Measurements from ENCODE around the gene TXNL4A.

TXNL4A gene

GRCh38 chr18:79991494-79991893 lies 3.1 kb upstream of the TXNL4A start:
- DNase-seq: no peak

DNA sequence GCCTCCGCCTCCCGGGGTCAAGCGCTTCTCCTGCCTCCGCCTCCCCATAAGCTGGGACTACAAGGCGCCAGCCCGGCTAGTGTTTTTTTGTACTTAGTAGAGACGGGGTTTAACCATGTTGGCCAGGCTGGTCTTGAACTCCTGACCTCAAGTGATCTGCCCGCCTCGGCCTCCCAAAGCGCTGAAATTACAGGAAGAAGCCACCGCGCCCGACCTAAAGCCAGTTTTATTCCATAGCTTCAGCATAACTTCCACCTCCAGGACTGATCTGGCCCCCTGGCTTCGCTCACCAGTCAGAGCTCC lies 783 bp upstream of the TXNL4A start:
- no peak for DNase-seq

DNA sequence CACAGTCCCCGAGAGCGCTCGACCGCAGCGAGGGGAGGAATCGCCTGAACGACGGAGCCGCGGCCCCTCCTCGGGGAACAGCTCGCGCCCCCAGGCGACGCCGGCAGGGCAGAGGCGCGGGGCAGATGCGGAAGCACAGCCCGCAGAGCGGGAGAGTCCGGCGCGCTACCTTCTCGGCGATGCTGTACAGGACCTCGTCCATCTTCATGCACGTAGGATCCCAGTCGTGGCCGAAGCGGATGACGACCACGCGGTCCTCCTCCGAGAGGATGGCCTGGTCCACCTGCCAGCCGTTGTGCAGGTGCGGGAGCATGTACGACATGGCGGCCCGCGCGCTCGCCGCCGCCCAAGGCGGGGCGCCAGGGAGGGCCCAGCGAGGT lies 302 bp downstream of the TXNL4A start:
- no peak for DNase-seq

DNA sequence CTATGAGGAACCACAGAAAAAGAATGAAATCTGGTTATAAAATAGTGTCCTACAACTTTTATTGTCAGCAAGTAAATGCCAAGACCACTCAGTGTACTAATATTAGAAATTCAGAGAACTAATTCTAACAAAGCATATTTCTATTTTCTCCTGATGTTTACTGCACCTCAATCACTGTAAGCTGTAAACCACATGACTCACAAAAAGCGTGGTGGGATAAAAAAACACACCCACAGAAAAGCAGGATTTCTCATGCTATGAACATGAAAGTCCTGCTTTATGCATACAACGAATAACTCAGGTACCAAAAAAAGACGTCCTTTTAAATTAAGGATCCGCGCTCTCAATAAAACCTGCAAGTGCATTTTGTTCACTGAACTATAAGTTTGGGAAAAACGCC lies 797 bp downstream of the TXNL4A start:
- no peak for DNase-seq

GRCh38 chr18:79986726-79987125 lies 1.6 kb downstream of the TXNL4A start:
- no peak for DNase-seq

DNA sequence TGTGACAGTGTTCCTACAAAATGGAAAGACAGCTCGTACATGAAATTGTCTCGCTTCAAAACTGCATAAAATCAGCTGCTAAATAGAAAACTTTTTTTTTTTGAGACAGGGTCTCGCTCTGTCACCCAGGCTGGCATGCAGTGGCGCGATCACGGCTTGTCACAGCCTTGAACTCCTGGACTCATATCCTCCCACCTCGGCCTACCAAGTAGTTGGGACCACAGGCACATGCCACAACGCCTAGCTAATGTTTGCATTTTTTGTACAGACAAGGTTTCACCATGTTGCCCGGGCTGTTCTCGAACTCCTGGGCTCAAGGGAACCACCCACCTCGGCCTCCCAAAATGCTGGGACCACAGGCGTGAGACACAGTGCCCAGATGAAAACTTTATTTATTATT lies 3.2 kb downstream of the TXNL4A start:
- no peak for DNase-seq

GRCh38 chr18:79983793-79984192 lies 4.6 kb downstream of the TXNL4A start:
- no peak for DNase-seq

DNA sequence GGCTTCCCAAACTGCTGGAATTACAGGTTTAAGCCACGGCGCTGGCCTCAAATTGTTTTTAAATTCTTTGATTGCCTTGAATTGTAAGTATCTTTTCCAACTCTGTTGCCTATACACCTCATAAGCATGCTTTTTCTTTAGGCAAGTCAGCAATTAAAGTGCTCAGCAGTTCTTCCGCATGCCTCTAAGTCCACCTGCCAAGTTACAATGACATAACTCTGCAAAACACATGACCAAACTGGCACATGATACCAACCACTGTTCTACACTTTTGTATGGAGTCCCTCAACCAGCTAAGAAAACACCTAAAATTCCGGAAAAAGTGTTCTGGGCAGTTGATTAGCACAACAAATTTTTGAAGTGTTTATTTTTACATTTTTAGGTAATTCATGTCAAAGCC lies 5.1 kb downstream of the TXNL4A start:
- DNase-seq: no peak

GRCh38 chr18:79982736-79983135 lies 5.6 kb downstream of the TXNL4A start:
- DNase-seq: no peak

GRCh38 chr18:79980585-79980984 lies 7.8 kb downstream of the TXNL4A start:
- no peak for DNase-seq

DNA sequence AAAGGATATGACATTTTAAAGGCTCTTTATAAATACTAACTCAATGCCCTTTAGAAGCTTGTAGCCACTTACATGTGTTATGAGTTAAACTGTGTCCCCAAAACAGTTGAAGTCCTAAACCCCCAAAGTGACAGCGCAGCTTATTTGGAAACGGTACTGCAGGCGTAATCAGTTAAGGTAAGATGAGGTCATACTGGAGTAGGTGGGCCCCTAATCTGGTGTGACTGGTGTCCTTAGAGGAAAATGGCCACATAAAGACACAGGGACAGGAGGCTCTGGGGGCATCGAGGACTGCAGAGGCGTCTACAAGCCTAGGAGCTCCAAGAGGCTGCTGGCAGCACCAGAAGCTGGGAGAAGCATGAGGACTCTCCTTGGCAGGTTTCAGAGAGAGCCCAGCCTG lies 8.5 kb downstream of the TXNL4A start:
- no peak for DNase-seq

GRCh38 chr18:79975985-79976680 lies 12.2 kb downstream of the TXNL4A start:
- DNase-seq: no peak

DNA sequence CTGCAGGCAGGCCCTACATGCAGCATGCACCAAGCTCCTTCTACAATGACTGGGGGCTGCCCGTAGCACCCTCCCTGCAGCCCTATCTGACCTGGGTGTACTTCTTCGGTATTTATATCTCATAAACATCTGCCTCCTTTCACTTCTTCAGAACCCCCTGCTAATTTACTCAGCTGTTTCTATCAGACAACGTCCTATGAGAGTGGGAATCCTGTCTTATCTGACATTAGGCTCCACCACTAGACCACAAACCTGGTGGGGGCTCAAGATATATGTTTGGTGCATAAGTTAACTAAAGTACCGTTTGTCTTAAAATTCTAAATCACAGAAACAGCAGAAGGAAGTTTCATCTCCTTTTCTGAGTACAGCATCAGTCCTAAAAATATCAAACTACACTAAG lies 13.3 kb downstream of the TXNL4A start:
- no peak for DNase-seq

DNA sequence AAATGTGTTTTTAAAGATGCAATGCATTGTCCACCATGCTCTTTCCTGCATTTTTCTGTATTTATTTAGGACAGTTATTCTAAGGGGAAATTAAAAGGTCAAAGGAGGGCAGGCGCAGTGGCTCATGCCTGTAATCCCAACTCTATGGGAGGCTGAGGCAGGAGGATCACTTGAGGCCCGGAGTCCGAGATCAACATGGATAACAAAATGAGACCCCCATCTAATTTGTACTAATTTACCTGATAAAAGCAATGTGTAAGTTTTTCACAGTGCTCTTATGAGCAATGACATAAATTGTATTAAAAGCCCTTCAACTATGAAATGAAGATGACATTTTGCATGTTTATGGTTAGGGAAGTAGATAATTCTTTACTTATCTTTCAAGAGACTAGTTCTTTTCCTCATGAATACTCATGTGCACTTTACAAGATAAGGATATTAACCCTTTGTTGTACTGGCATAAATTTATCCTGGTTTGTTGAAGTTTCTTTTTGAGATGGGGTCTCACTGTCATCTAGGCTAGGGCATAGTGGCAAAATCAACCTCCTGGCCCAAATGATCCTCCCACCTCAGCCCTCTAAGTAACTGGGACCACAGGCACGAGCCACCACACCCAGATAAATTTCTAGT lies 14.2 kb downstream of the TXNL4A start:
- DNase-seq: no peak

DNA sequence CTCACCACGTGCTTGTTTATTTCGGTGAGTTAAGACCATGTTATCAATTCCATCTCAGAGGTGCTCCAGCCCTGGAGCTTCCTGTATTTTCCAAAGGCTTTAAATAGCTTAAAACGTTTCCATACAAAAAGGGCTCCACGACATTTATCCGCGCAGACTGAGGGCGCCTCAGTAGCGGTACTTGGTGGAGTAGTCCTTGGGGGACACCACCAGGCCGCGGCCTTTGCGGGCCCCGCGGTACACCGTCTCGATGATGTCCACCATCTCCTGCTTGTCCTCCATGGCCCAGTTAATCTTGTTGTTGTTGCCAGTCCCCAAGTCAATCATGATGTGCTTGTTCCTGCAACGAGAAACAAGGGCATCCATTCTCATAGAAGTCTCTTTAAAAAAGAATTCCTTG lies 14.8 kb downstream of the TXNL4A start:
- DNase-seq: no peak

- no peak for DNase-seq
These were observed 15.6 kb downstream of the TXNL4A start for GRCh38 chr18:79972720-79973119.

DNA sequence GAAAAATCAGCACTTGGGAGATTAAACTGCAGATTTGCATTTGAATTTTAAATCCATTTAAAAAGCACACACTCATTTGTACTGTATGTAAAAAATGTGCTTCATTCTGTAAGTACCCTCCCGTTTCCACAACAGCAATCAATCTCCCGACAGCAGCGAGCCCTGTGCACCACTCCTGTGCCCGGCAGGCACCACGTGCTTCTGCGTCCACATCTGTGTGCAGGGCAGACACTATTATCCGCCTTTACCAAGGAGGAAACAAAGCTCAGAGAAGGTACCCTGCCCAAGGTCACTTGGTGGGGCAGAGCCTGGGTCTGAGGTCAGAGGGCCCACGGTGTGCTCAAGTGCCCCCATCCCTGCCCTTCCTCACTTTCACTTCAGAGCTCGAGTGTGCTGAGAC lies 16.4 kb downstream of the TXNL4A start:
- DNase-seq: no peak

GRCh38 chr18:79971211-79971952 lies 17.0 kb downstream of the TXNL4A start:
- no peak for DNase-seq

- DNase-seq: no peak
These were observed 17.8 kb downstream of the TXNL4A start for GRCh38 chr18:79970419-79971133.

- DNase-seq: peak; percentile 49
These were observed 23.1 kb downstream of the TXNL4A start for GRCh38 chr18:79965119-79965902.

DNA sequence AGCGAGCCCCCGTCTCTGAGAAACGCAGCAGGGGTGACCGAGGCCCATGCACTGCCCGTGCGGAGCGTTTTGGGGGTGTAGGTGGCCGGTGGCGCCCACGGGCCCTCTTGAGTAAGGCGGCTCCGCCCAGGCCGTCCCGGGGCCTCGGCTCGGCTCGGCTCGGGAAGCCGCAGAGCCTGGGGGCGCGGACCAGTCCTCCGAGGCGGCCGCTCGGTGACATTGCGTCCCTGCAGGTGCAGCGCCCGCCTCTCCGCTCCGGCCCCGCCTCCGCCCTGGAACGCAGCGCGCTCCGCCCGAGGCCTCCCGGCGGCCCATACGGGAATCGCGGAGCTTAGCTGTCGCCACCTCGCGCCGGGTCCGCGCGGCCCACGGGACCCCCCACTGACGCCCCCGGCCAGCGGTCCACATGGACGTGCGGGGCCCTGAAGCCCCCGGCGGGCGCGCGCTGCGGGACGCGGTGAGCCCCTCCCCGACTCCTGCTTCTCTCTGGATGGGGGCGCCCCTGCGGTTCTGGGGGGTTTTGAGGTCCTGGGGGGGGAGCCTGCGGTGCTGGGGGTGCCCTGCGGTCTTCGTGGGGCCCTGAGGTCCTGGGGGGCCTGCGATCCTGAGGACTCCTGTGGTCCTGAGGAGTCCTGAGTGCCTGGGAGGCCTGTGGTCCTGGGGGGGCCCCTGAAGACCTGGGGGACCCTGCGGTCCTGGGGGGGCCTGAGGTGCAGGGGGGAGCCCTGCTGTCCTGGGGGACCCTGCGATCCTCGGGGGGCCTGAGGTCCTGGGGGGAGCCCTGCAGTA lies 23.8 kb downstream of the TXNL4A start, which contains the start of gene HSBP1L1:
TSS of gene HSBP1L1 (plus strand) at position 314 of the 789 bp plus-strand sequence. CDS start at position 407, 93 bp downstream.
- peak; percentile 15 for DNase-seq

Measured in DMS153 (cell line).